HL-60 (cell line): ENCODE data around the gene TSEN34.

Experiments
- DNase-seq, 2 experiments: peaks; one replicate each; pipeline ENCODE4 v3.0.0-alpha.2; 2010 to 2020; ENCODE audit warnings: low read depth in 1 of 2, low spot score in 1 of 2
- H3K27ac ChIP-seq: fragments of 250-450 bp; sonication (Bioruptor Pico); replicated peaks from 2 replicates; pipeline ENCODE4 v1.5.1; 2020; ENCODE audit warnings: mild to moderate bottlenecking, moderate library complexity
- H3K27me3 ChIP-seq: fragments of 250-450 bp; sonication (Bioruptor Pico); 2 replicates; pipeline ENCODE4 v1.5.1; 2021; ENCODE audit warnings: mild to moderate bottlenecking, moderate library complexity; ENCODE audit not compliant: insufficient read depth, poor library complexity, severe bottlenecking
- H3K4me3 ChIP-seq: replicated peaks from 2 replicates; pipeline ENCODE4 v1.5.1; 2011; ENCODE audit warnings: mild to moderate bottlenecking, control low read depth, low read length; ENCODE audit not compliant: insufficient read depth
- CTCF ChIP-seq: IDR thresholded peaks from one replicate; pipeline ENCODE4 v1.5.1; 2011; ENCODE audit warnings: low read length, control low read depth, inconsistent platforms; ENCODE audit not compliant: insufficient read depth
- GABPA ChIP-seq: IDR thresholded peaks from 2 replicates; pipeline ENCODE4 v1.6.1; 2012; ENCODE audit warnings: low read depth
- POLR2AphosphoS5 ChIP-seq: IDR thresholded peaks from 2 replicates; pipeline ENCODE4 v1.6.1; 2012; ENCODE audit warnings: low read depth
- REST ChIP-seq: IDR thresholded peaks from 2 replicates; pipeline ENCODE4 v1.6.1; 2012; ENCODE audit warnings: low read depth; ENCODE audit not compliant: insufficient replicate concordance
- SPI1 ChIP-seq: IDR thresholded peaks from 2 replicates; pipeline ENCODE4 v1.6.1; 2012; ENCODE audit warnings: low read depth, mild to moderate bottlenecking, borderline replicate concordance

TSEN34 gene

GRCh38 chr19:54183431-54183830, 7.7 kb upstream of the TSEN34 start:
- H3K4me3 ChIP-seq = no peak overlapping the region
- H3K27me3 ChIP-seq = no peaks in the 10 kb centered on the region
- no peak for DNase-seq
- no peak overlapping the region for H3K27ac ChIP-seq
- TF ChIP-seq REST (no peak), GABPA (no peak), CTCF (no peak), SPI1 (no peak), POLR2AphosphoS5 (no peak)

- TF ChIP-seq REST = no peak
- TF ChIP-seq SPI1 = no peak
- no peak for TF ChIP-seq POLR2AphosphoS5
- no peak for TF ChIP-seq CTCF
- TF ChIP-seq GABPA = no peak
- no peak for DNase-seq
Observed at GRCh38 chr19:54186351-54186750, 4.8 kb upstream of the TSEN34 start.

GRCh38 chr19:54186934-54187381, 4.2 kb upstream of the TSEN34 start:
- no peaks in the 10 kb centered on the region for H3K27me3 ChIP-seq
- TF ChIP-seq POLR2AphosphoS5 = no peak
- TF ChIP-seq CTCF = no peak
- TF ChIP-seq REST = no peak
- TF ChIP-seq GABPA = no peak
- no peak for TF ChIP-seq SPI1
- H3K4me3 ChIP-seq = no peak overlapping the region
- no peak for DNase-seq
- H3K27ac ChIP-seq = peak overlapping the region; percentile 98; the same call in 1 of the 2 replicates

More at GRCh38 chr19:54186351-54186750, 4.8 kb upstream of the TSEN34 start:
- H3K27ac ChIP-seq = no peak overlapping the region
- no peaks in the 10 kb centered on the region for H3K27me3 ChIP-seq
- H3K4me3 ChIP-seq = no peak overlapping the region
